ENCODE measurements around the gene OOSP2. TPM values are rescaled to one million over a fixed set of nuclear protein-coding genes. Genes with fewer than 3 reads are reported as not detected.
"Not testable (repeated sequence)": the region's sequence is repeated elsewhere in the genome, so short reads cannot be mapped to it uniquely, and the experiment has no call there.

Gene OOSP2
- total RNA-seq, 1 experiment from 2014 or later = not detected

GRCh38 chr11:60005360-60005759, 34.8 kb upstream of the OOSP2 start:
- Histone ChIP-seq H3K27ac (ENCODE audit: low read depth, low read length, poor library complexity, severe bottlenecking) (no peak overlapping the region), H3K27me3 (replicated peaks; ENCODE audit: insufficient read depth, low read depth, low read length, poor library complexity) (no peaks in the 10 kb centered on the region), H3K9me3 (ENCODE audit: low read depth, low read length, poor library complexity, severe bottlenecking) (no peaks in the 10 kb centered on the region), H3K36me3 (ENCODE audit: insufficient read depth, low read length, poor library complexity, severe bottlenecking) (no peaks in the 10 kb centered on the region), H3K4me3 (ENCODE audit: low read depth, low read length, poor library complexity, severe bottlenecking) (no peak overlapping the region), H3K4me1 (ENCODE audit: insufficient read depth, low read length, poor library complexity, severe bottlenecking) (no peaks in the 10 kb centered on the region)
- TF ChIP-seq EZH2 (IDR thresholded peaks at IDR 0.05; ENCODE audit: borderline replicate concordance, low read depth, low read length, poor library complexity, severe bottlenecking) (no peak), CTCF (conservative IDR thresholded peaks at IDR 0.05; ENCODE audit: low read depth, low read length) (no peak)
- BruUV-seq (replicated peaks) = no TSS peak
- no peak for DNase-seq (ENCODE audit: low spot score)
- POLR2A ChIA-PET (ENCODE audit: low non-redundant PET) = no interaction called here
- CTCF ChIA-PET = no interaction called here
- intact Hi-C loops (cut with micrococcal nuclease; ENCODE audit: unreplicated experiment) = no loop called here

- no TSS peak for BruUV-seq (replicated peaks)
- Histone ChIP-seq H3K4me3 (ENCODE audit: low read depth, low read length, poor library complexity, severe bottlenecking) (no peak within 1 kb of the TSS), H3K27ac (ENCODE audit: low read depth, low read length, poor library complexity, severe bottlenecking) (no peak within 1 kb of the TSS), H3K36me3 (ENCODE audit: insufficient read depth, low read length, poor library complexity, severe bottlenecking) (no peaks in the 10 kb centered on the region), H3K4me1 (ENCODE audit: insufficient read depth, low read length, poor library complexity, severe bottlenecking) (no peaks in the 10 kb centered on the region), H3K9me3 (ENCODE audit: low read depth, low read length, poor library complexity, severe bottlenecking) (no peaks in the 10 kb centered on the region), H3K27me3 (replicated peaks; ENCODE audit: insufficient read depth, low read depth, low read length, poor library complexity) (no peaks in the 10 kb centered on the region)
- ChIA-PET CTCF (no interaction called here), POLR2A (ENCODE audit: low non-redundant PET) (interaction anchor here (0.6 kb wide), 1 partner anchor 246 kb away, joined by 4 read pairs; no protein-coding TSS in a partner anchor)
- TF ChIP-seq EZH2 (IDR thresholded peaks at IDR 0.05; ENCODE audit: borderline replicate concordance, low read depth, low read length, poor library complexity, severe bottlenecking) (no peak), CTCF (conservative IDR thresholded peaks at IDR 0.05; ENCODE audit: low read depth, low read length) (no peak)
- DNase-seq (ENCODE audit: low spot score) = no peak
- intact Hi-C loops (cut with micrococcal nuclease; ENCODE audit: unreplicated experiment) = no loop called here
Observed at GRCh38 chr11:60016881-60017280, 23.3 kb upstream of the OOSP2 start, which contains the start of gene OOSP4B. Gene OOSP4B, plus strand, starts transcription at chr11:60017181.

GRCh38 chr11:60018058-60018457, 22.2 kb upstream of the OOSP2 start:
- Histone ChIP-seq H3K9me3 (ENCODE audit: low read depth, low read length, poor library complexity, severe bottlenecking) (no peaks in the 10 kb centered on the region), H3K4me3 (ENCODE audit: low read depth, low read length, poor library complexity, severe bottlenecking) (no peak overlapping the region), H3K36me3 (ENCODE audit: insufficient read depth, low read length, poor library complexity, severe bottlenecking) (no peaks in the 10 kb centered on the region), H3K4me1 (ENCODE audit: insufficient read depth, low read length, poor library complexity, severe bottlenecking) (no peaks in the 10 kb centered on the region), H3K27ac (ENCODE audit: low read depth, low read length, poor library complexity, severe bottlenecking) (no peak overlapping the region), H3K27me3 (replicated peaks; ENCODE audit: insufficient read depth, low read depth, low read length, poor library complexity) (no peaks in the 10 kb centered on the region)
- intact Hi-C loops (cut with micrococcal nuclease; ENCODE audit: unreplicated experiment) = no loop called here
- POLR2A ChIA-PET (ENCODE audit: low non-redundant PET) = no interaction called here
- CTCF ChIA-PET = no interaction called here
- BruUV-seq (replicated peaks) = no TSS peak
- TF ChIP-seq CTCF (conservative IDR thresholded peaks at IDR 0.05; ENCODE audit: low read depth, low read length) (no peak), EZH2 (IDR thresholded peaks at IDR 0.05; ENCODE audit: borderline replicate concordance, low read depth, low read length, poor library complexity, severe bottlenecking) (no peak)
- DNase-seq (ENCODE audit: low spot score) = no peak

- CTCF ChIA-PET = not testable (repeated sequence)
Observed at GRCh38 chr11:60020376-60020775, 19.8 kb upstream of the OOSP2 start.

More at GRCh38 chr11:60020376-60020775, 19.8 kb upstream of the OOSP2 start:
- intact Hi-C loops (cut with micrococcal nuclease; ENCODE audit: unreplicated experiment) = loop anchor here (10.0 kb wide), 1 partner anchor 196 kb away; no protein-coding TSS in a partner anchor
- H3K4me3 ChIP-seq (ENCODE audit: low read depth, low read length, poor library complexity, severe bottlenecking); H3K27ac ChIP-seq (ENCODE audit: low read depth, low read length, poor library complexity, severe bottlenecking); H3K36me3 ChIP-seq (ENCODE audit: insufficient read depth, low read length, poor library complexity, severe bottlenecking); H3K4me1 ChIP-seq (ENCODE audit: insufficient read depth, low read length, poor library complexity, severe bottlenecking); POLR2A ChIA-PET (ENCODE audit: low non-redundant PET); BruUV-seq (replicated peaks); H3K9me3 ChIP-seq (ENCODE audit: low read depth, low read length, poor library complexity, severe bottlenecking); DNase-seq (ENCODE audit: low spot score); H3K27me3 ChIP-seq (replicated peaks; ENCODE audit: insufficient read depth, low read depth, low read length, poor library complexity): not testable (repeated sequence)
